Superior temporal gyrus (tissue), 1 donor: ENCODE results near the gene DIO1.

Source experiments
- DNase-seq: peaks from one replicate; pipeline ENCODE4 v3.0.0-alpha.2; 2016; ENCODE audit errors: extremely low spot score

Gene DIO1

GRCh38 chr1:53894644-53895043, 657 bp downstream of the DIO1 start:
- DNase-seq, result no peak

- DNase-seq, result no peak
These were observed 1.4 kb downstream of the DIO1 start for GRCh38 chr1:53895421-53895820.

- DNase-seq, result peak; percentile 69
These were observed 2.7 kb downstream of the DIO1 start for GRCh38 chr1:53896635-53897229.

- no peak for DNase-seq
These were observed 5.2 kb downstream of the DIO1 start for GRCh38 chr1:53899206-53899628.

- no peak for DNase-seq
These were observed 5.7 kb downstream of the DIO1 start for GRCh38 chr1:53899708-53900107.

GRCh38 chr1:53902235-53903138, 8.5 kb downstream of the DIO1 start:
- no peak for DNase-seq

- no peak for DNase-seq
These were observed 11.5 kb downstream of the DIO1 start for GRCh38 chr1:53905509-53905908.

- DNase-seq, result no peak
These were observed 12.1 kb downstream of the DIO1 start for GRCh38 chr1:53906121-53906520.

GRCh38 chr1:53909946-53910345, 16.0 kb downstream of the DIO1 start:
- no peak for DNase-seq

- DNase-seq, result no peak
These were observed 17.5 kb downstream of the DIO1 start for GRCh38 chr1:53911442-53911841.

- peak; percentile 30 for DNase-seq
These were observed 19.5 kb downstream of the DIO1 start for GRCh38 chr1:53913352-53914033.

- no peak for DNase-seq
These were observed 24.4 kb downstream of the DIO1 start for GRCh38 chr1:53918343-53918742.

- DNase-seq, result no peak
These were observed 25.7 kb downstream of the DIO1 start for GRCh38 chr1:53919675-53920066.

- DNase-seq, result no peak
These were observed 33.4 kb downstream of the DIO1 start for GRCh38 chr1:53927376-53927881.

GRCh38 chr1:53929246-53929960, 35.4 kb downstream of the DIO1 start:
- no peak for DNase-seq

GRCh38 chr1:53930932-53931331, 36.9 kb downstream of the DIO1 start:
- no peak for DNase-seq

- DNase-seq, result no peak
These were observed 37.5 kb downstream of the DIO1 start for GRCh38 chr1:53931523-53931922.

- no peak for DNase-seq
These were observed 40.3 kb downstream of the DIO1 start for GRCh38 chr1:53934170-53934765.

GRCh38 chr1:53936430-53936829, 42.4 kb downstream of the DIO1 start:
- no peak for DNase-seq

GRCh38 chr1:53938136-53938830, 44.3 kb downstream of the DIO1 start:
- DNase-seq, result no peak
